Suprapubic skin (tissue), 4 donors: ENCODE measurements around the gene DIAPH2.

Experiments used
- EP300 ChIP-seq: sonication (generic); formaldehyde crosslinking; IDR thresholded peaks from one replicate; pipeline ENCODE4 v1.6.1; 2017; ENCODE audit warnings: antibody characterized with exemption
- POLR2A ChIP-seq, 2 donors: fragments of 450-650 bp; IDR thresholded peaks; one replicate each; pipeline ENCODE4 v1.6.1; 2017; ENCODE audit warnings: antibody characterized with exemption in 2 of 2, mild to moderate bottlenecking in 2 of 2, moderate library complexity in 2 of 2
- POLR2AphosphoS5 ChIP-seq, 3 donors: sonication (generic); formaldehyde crosslinking; IDR thresholded peaks; one replicate each; pipeline ENCODE4 v1.6.1; 2017; ENCODE audit warnings: antibody characterized with exemption in 3 of 3
- TF ChIP-seq, protein P1 (sequence below), 2 donors: fragments of 200-600 bp in 1 of 2; fragments of 450-650 bp in 1 of 2; sonication (generic) in 1 of 2; IDR thresholded peaks; one replicate each; pipeline ENCODE4 v1.5.1; 2016 to 2019; ENCODE audit warnings: antibody characterized with exemption in 2 of 2, mild to moderate bottlenecking in 1 of 2, moderate library complexity in 1 of 2

DNA sequence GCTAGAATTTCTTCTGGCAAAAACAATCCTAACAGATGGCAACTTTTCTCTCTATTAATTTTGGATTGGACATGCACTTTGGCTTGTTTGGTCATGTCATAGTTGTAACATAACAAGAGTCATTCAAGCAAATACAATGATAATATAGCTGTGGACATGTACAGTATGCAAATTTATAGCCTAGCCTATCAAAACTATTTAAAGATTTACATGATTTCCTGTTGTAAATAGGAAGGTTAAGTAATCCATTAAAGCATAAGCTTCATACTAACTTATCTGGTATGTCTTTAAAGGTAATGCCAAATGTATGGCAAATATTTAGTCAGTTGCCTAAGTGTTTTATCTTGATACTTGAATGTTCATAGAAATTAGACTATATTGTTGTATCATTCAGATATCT lies 244.4 kb downstream of the DIAPH2 start:
- TF ChIP-seq, protein P1, sequence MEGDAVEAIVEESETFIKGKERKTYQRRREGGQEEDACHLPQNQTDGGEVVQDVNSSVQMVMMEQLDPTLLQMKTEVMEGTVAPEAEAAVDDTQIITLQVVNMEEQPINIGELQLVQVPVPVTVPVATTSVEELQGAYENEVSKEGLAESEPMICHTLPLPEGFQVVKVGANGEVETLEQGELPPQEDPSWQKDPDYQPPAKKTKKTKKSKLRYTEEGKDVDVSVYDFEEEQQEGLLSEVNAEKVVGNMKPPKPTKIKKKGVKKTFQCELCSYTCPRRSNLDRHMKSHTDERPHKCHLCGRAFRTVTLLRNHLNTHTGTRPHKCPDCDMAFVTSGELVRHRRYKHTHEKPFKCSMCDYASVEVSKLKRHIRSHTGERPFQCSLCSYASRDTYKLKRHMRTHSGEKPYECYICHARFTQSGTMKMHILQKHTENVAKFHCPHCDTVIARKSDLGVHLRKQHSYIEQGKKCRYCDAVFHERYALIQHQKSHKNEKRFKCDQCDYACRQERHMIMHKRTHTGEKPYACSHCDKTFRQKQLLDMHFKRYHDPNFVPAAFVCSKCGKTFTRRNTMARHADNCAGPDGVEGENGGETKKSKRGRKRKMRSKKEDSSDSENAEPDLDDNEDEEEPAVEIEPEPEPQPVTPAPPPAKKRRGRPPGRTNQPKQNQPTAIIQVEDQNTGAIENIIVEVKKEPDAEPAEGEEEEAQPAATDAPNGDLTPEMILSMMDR (IDR thresholded peaks at IDR 0.05), result no peak
- no peak for TF ChIP-seq POLR2A (IDR thresholded peaks at IDR 0.05)
- no peak for TF ChIP-seq EP300
- TF ChIP-seq POLR2AphosphoS5 (IDR thresholded peaks at IDR 0.05), result no peak
